HG03064 (cell line): ENCODE measurements around the gene RAF1.
A peak's percentile ranks its signal among the peaks of the same experiment; 100 is the strongest.
"Not testable (repeated sequence)": the region's sequence is repeated elsewhere in the genome, so short reads cannot be mapped to it uniquely, and the experiment has no call there.

ENCODE experiments used
- ATAC-seq: cut with Tn5 transposase; IDR thresholded peaks from one replicate; pipeline ENCODE4 v1.9.1; 2021; ENCODE audit warnings: low read depth; ENCODE audit not compliant: unreplicated experiment

RAF1 gene

GRCh38 chr3:12568747-12569146 is 95.2 kb downstream of the RAF1 start:
- ATAC-seq = no peak

DNA sequence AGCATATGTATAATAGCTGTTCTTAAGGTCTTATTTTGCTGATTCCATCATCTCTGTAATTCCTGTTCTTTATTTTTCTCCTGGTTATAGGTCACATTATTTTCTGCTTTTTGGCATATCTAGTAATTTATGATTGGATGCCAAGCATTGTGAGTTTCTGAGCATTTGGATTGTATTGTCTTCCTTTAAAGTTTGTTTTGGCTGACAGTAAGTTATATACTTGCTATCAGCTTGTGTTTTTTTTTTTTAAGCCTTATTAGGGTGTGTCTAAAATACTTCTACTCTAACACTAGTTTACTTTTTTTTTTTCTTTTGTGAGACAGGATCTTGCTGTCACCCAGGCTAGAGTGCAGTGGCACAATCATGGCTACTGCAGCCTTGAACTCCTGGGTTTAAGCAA is 96.9 kb downstream of the RAF1 start:
- no peak for ATAC-seq

- ATAC-seq = no peak
Measured at GRCh38 chr3:12562451-12562850, 101.5 kb downstream of the RAF1 start.

GRCh38 chr3:12561397-12561796 is 102.5 kb downstream of the RAF1 start:
- no peak for ATAC-seq

- ATAC-seq = no peak
Measured at GRCh38 chr3:12560505-12561190, 103.3 kb downstream of the RAF1 start.

GRCh38 chr3:12559520-12559919 is 104.4 kb downstream of the RAF1 start:
- no peak for ATAC-seq

DNA sequence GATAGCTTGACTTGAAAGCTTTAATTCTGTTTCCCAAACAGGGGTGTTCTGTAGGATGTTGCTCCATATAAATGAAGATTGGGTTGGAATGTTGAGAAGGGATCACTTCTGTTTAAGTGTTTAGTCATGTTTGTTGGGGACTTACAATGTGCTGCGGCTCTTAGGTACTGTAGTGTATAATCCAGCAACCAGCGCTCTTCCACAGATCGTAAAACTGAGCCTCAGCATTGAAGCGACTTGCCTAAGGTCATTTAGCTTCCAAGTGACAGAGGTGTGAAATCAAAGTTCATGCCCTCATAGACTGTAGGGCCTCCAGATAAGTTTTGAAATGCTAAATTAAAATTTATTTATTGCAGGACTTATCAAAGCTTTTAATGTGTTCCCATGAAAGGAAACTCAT is 105.2 kb downstream of the RAF1 start:
- no peak for ATAC-seq

DNA sequence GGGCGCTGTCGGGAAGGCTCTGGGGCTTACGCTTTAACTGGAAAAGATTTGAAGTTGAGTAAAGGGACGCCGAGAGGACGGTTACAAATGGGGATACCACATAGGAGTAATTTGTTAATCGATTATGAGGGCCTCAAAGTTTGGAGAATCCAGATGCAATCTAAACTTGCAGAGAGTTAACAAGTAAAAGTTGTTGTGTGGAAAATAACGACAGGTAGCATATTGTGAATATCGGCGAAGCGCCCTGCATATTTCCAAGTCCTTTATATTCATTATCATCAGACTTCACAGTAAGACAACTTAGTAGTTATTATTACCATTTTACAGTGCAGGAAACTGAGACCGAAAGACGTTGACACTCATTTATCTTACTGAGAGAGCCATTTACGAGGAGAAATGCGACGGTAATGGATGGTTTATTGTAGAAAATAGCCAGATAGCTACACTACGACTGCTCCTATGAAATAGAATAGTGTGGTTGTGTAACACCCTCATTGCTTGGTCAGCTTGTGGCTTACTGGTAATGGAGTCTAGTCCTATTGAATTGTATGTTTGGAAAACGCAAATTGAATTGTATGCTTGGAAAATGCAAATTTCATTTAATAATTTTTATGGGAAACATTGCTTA is 106.3 kb downstream of the RAF1 start:
- no peak for ATAC-seq

GRCh38 chr3:12556690-12557472 is 107.0 kb downstream of the RAF1 start, which contains the start of gene MKRN2:
Gene MKRN2, plus strand, starts transcription at chr3:12557087. Its CDS starts 64 bp downstream, at chr3:12557151.
- ATAC-seq = peak; percentile 90

DNA sequence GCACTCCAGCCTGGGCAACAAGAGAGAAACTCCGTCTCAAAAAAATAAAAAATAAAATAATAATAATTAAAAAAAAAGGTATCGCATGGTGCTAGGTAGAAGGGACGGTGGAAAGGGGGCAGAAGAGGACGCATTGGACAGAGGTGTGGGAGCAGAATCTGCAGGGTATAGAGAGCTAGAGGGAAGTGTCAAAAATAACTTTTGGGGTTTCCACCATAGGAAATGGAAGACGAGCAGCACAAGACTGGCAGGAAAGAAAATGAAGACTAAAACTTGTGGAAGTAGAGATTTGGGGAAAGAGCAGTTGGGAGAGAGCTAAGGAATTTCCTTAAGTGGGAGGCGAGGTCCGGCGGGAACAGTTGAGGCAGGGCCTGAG is 107.6 kb downstream of the RAF1 start:
- no peak for ATAC-seq

- no peak for ATAC-seq
Measured at GRCh38 chr3:12553921-12554391, 110.0 kb downstream of the RAF1 start.

DNA sequence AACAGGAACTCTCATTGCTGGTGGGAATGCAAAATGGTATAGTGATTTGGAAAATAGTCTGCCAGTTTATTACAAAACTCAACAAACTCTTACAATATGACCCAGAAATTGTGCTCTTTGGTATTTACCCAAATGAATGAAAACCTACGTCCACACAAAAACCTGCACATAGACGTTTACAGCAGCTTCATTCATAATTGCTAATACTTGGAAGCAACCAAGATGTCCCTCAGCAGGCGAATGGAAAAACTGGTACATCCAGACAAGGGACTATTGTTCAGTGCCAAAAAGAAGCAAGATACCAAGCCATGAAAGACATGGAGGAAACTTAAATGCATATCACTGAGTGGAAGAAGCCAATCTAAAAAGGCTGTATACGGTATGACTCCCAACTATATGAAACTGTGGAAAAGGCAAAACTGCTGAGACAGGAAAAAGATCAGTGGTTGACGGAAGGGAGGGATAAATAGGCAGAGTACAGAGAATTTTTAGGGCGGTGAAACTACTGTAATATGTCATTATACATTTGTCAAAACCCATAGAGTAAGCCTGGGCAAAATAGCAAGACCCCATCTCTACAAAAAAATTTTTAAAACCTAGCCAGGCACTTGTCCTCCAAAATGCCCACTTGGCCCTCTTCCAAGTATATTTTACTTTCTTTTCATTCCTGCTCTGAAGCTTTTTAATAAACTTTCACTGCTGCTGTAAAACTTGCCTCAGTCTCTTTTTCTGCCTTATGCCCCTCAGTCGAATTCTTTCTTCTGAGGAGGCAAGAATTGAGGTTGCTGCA is 113.8 kb downstream of the RAF1 start:
- ATAC-seq = no peak

DNA sequence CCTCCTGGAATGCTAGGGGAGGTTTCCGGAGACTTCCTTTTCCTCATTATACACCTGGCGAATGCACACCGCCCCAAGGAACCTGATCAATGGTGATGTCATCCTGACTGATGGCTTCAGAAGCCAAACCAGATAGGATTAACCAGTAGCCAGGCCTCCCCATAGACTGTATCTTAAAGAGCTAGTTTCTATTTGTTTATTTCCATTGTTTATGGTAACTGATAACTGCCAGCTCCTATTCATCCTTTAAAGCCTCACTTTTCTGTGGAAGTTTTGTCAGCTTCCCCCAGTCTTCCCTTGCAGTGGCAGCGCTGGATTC is 118.5 kb downstream of the RAF1 start, which contains the start of gene MKRN2OS:
Gene MKRN2OS (minus strand): TSS at position 27 of the 319 bp plus-strand sequence. CDS start 35 bp downstream, outside the sequence.
- no peak for ATAC-seq

GRCh38 chr3:12544652-12545472 is 119.1 kb downstream of the RAF1 start:
- no peak for ATAC-seq

- ATAC-seq = not testable (repeated sequence)
Measured at GRCh38 chr3:12543497-12543896, 120.4 kb downstream of the RAF1 start.

DNA sequence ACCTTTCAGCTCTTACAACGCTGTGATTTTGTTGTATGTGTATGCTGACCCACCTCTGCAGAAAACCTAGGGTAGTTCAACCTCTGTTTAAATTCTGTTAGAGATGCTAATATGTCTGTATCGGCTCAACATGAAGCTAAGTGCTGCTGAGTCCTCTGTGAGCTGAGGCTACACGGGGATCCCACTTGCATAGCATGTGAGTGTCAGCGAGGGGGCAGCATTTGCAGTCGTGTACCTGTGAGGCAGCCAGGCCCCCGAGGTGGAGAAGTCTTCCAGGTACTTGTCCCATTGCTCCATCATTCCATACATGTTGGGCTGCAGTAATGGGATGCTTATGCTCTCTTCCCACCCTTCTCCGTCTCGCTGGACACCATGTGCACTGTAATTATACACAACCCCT is 122.3 kb downstream of the RAF1 start:
- no peak for ATAC-seq

DNA sequence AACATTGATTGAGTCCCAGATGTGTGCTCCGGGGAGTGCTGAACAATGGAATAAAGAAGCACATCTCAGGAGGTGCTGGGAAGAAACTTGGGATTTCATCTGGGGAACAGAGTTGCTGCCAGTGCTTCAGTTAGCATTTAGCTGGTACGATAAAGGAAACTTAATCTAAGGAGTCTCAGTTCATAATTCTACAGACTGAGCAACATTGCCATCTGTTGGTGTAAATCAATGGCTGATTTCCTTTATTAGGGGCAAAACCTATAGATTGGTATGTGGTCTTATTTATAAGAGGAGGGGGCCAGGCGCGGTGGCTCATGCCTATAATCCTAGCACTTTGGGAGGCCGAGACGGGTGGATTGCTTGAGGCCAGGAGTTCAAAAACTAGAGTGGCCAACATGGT is 127.5 kb downstream of the RAF1 start:
- no peak for ATAC-seq
